ENCODE data around the gene ZNHIT6.
"Not testable (repeated sequence)": the region's sequence is repeated elsewhere in the genome, so short reads cannot be mapped to it uniquely, and the experiment has no call there.

Gene ZNHIT6

GRCh38 chr1:85707990-85708828 is at the start of gene ZNHIT6:
TSS of gene ZNHIT6 (minus strand) at chr1:85708433. CDS start at chr1:85708284, 149 bp downstream.
- peak; percentile 93 to 97 (median 94) for DNase-seq

- no peak for DNase-seq
Measured at GRCh38 chr1:85756864-85757263, 48.6 kb upstream of the ZNHIT6 start.

- no peak for DNase-seq
Measured at GRCh38 chr1:85748120-85748519, 39.9 kb upstream of the ZNHIT6 start.

GRCh38 chr1:85746777-85747176 is 38.5 kb upstream of the ZNHIT6 start:
- no peak for DNase-seq

- no peak for DNase-seq
Measured at GRCh38 chr1:85743814-85744213, 35.6 kb upstream of the ZNHIT6 start.

GRCh38 chr1:85734931-85735330 is 26.7 kb upstream of the ZNHIT6 start:
- DNase-seq: no peak

- no peak for DNase-seq
Measured at GRCh38 chr1:85718678-85719340, 10.6 kb upstream of the ZNHIT6 start.

GRCh38 chr1:85714418-85715114 is 6.3 kb upstream of the ZNHIT6 start:
- not testable (repeated sequence) for DNase-seq

- no peak for DNase-seq
Measured at GRCh38 chr1:85708829-85709227, 595 bp upstream of the ZNHIT6 start.

- peak in 1 of 3 experiments; percentile 34 for DNase-seq
Measured at GRCh38 chr1:85707267-85707989, 805 bp downstream of the ZNHIT6 start.

- no peak for DNase-seq
Measured at GRCh38 chr1:85705940-85706339, 2.3 kb downstream of the ZNHIT6 start.

- DNase-seq: no peak
Measured at GRCh38 chr1:85700422-85700821, 7.8 kb downstream of the ZNHIT6 start.

GRCh38 chr1:85697895-85698294 is 10.3 kb downstream of the ZNHIT6 start:
- no peak for DNase-seq

- DNase-seq: peak in 2 of 3 experiments; percentile 1 to 23
Measured at GRCh38 chr1:85692730-85693314, 15.4 kb downstream of the ZNHIT6 start.

- no peak for DNase-seq
Measured at GRCh38 chr1:85689775-85690404, 18.3 kb downstream of the ZNHIT6 start.

GRCh38 chr1:85683292-85684025 is 24.8 kb downstream of the ZNHIT6 start:
- DNase-seq: no peak

GRCh38 chr1:85681087-85681486 is 27.1 kb downstream of the ZNHIT6 start:
- DNase-seq: peak in 1 of 3 experiments; percentile 9

GRCh38 chr1:85678193-85678592 is 30.0 kb downstream of the ZNHIT6 start:
- no peak for DNase-seq

- no peak for DNase-seq
Measured at GRCh38 chr1:85677656-85678055, 30.6 kb downstream of the ZNHIT6 start.

- no peak for DNase-seq
Measured at GRCh38 chr1:85672031-85672660, 36.1 kb downstream of the ZNHIT6 start.

- no peak for DNase-seq
Measured at GRCh38 chr1:85665932-85666331, 42.3 kb downstream of the ZNHIT6 start.
